KMS-11 (cell line): ENCODE measurements around the gene LCLAT1.

ENCODE experiments used
- H2AFZ ChIP-seq: fragments of 200-600 bp; sonication (generic); 2 replicates; pipeline ENCODE4 v1.6.1; 2016; ENCODE audit warnings: antibody characterized with exemption, mixed run types, low read depth
- H3K27ac ChIP-seq: fragments of 200-600 bp; sonication (generic); 2 replicates; pipeline ENCODE4 v1.6.1; 2016; ENCODE audit warnings: mild to moderate bottlenecking, mixed run types
- H3K27me3 ChIP-seq: fragments of 200-600 bp; sonication (generic); 2 replicates; pipeline ENCODE4 v1.6.1; 2017; ENCODE audit warnings: mild to moderate bottlenecking, low read depth, mixed run types, moderate library complexity; ENCODE audit not compliant: insufficient read depth
- H3K36me3 ChIP-seq: fragments of 200-600 bp; sonication (generic); 2 replicates; pipeline ENCODE4 v1.6.1; 2017; ENCODE audit warnings: mild to moderate bottlenecking, mixed run types; ENCODE audit not compliant: insufficient read depth
- H3K4me1 ChIP-seq: fragments of 200-600 bp; sonication (generic); 2 replicates; pipeline ENCODE4 v1.6.1; 2016; ENCODE audit warnings: mild to moderate bottlenecking, low read depth, mixed run types; ENCODE audit not compliant: poor library complexity, severe bottlenecking
- H3K4me2 ChIP-seq: fragments of 200-600 bp; sonication (generic); 2 replicates; pipeline ENCODE4 v1.7.0; 2016; ENCODE audit warnings: mild to moderate bottlenecking, mixed run types
- H3K4me3 ChIP-seq: fragments of 200-600 bp; sonication (generic); IDR thresholded peaks from 2 replicates; pipeline ENCODE4 v1.6.1; 2017; ENCODE audit warnings: low read depth, low read length, mixed read lengths; ENCODE audit not compliant: insufficient read depth
- H3K79me2 ChIP-seq: fragments of 200-600 bp; sonication (generic); 2 replicates; pipeline ENCODE4 v1.6.1; 2016; ENCODE audit warnings: low read depth, mixed run types; ENCODE audit not compliant: insufficient read depth
- H3K9ac ChIP-seq: fragments of 200-600 bp; sonication (generic); 2 replicates; pipeline ENCODE4 v1.6.1; 2016; ENCODE audit warnings: mild to moderate bottlenecking, mixed run types
- H4K20me1 ChIP-seq: fragments of 200-600 bp; sonication (generic); 2 replicates; pipeline ENCODE4 v1.6.1; 2016; ENCODE audit warnings: mild to moderate bottlenecking, mixed run types; ENCODE audit not compliant: insufficient read depth
- CTCF ChIP-seq: fragments of 200-600 bp; sonication (generic); conservative IDR thresholded peaks from 2 replicates; pipeline ENCODE4 v1.6.1; 2017; ENCODE audit warnings: low read depth, mild to moderate bottlenecking, antibody characterized with exemption, low read length, moderate library complexity, mixed read lengths

The LCLAT1 gene

DNA sequence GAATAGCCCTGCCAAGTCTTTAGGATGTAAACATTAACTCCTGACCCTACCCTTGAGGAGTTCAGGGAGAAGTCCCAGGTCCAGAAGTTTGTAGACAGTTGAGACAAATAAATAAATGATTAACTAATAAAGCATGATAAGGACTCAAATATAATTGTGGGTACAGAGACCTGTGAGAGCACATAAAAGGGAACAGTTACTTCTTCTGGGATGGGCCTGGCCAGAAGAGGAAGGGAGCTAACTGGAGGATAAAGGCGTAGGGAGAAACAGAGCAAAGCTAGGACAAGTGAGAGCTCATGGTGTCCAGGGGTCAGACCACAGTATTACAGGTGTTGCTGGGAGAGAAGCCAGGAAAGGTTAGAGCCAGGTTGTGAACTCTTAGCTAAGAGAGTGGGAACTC, 3.0 kb downstream of the LCLAT1 start:
- no peaks in the 10 kb centered on the region for H3K27me3 ChIP-seq
- H3K4me2 ChIP-seq: no peak overlapping the region
- no peaks in the 10 kb centered on the region for H4K20me1 ChIP-seq
- no peak for TF ChIP-seq CTCF
- peaks cover 43% of the 10 kb centered on the region; the same call in 1 of the 2 replicates for H3K79me2 ChIP-seq
- H2AFZ ChIP-seq: no peak overlapping the region
- peaks cover 22% of the 10 kb centered on the region for H3K4me1 ChIP-seq
- H3K36me3 ChIP-seq: no peaks in the 10 kb centered on the region
- H3K27ac ChIP-seq: no peak overlapping the region
- H3K4me3 ChIP-seq: no peak overlapping the region
- H3K9ac ChIP-seq: no peak overlapping the region

GRCh38 chr2:30453498-30453897, 6.5 kb downstream of the LCLAT1 start:
- Histone ChIP-seq H2AFZ (no peak overlapping the region), H3K27ac (no peak overlapping the region), H3K4me1 (peaks cover 5% of the 10 kb centered on the region), H3K27me3 (no peaks in the 10 kb centered on the region), H3K36me3 (no peaks in the 10 kb centered on the region), H4K20me1 (no peaks in the 10 kb centered on the region), H3K9ac (no peak overlapping the region), H3K4me3 (no peak overlapping the region), H3K79me2 (peaks cover 37% of the 10 kb centered on the region; the same call in 1 of the 2 replicates), H3K4me2 (no peak overlapping the region)
- TF ChIP-seq CTCF: no peak

- H3K4me2 ChIP-seq: no peak overlapping the region
- no peak overlapping the region for H2AFZ ChIP-seq
- H4K20me1 ChIP-seq: no peaks in the 10 kb centered on the region
- no peaks in the 10 kb centered on the region for H3K36me3 ChIP-seq
- no peak for TF ChIP-seq CTCF
- H3K27ac ChIP-seq: no peak overlapping the region
- H3K27me3 ChIP-seq: no peaks in the 10 kb centered on the region
- no peaks in the 10 kb centered on the region for H3K4me1 ChIP-seq
- peaks cover 31% of the 10 kb centered on the region; the same call in 1 of the 2 replicates for H3K79me2 ChIP-seq
- H3K9ac ChIP-seq: no peak overlapping the region
- no peak overlapping the region for H3K4me3 ChIP-seq
These were observed 7.5 kb downstream of the LCLAT1 start for GRCh38 chr2:30454571-30454970.

DNA sequence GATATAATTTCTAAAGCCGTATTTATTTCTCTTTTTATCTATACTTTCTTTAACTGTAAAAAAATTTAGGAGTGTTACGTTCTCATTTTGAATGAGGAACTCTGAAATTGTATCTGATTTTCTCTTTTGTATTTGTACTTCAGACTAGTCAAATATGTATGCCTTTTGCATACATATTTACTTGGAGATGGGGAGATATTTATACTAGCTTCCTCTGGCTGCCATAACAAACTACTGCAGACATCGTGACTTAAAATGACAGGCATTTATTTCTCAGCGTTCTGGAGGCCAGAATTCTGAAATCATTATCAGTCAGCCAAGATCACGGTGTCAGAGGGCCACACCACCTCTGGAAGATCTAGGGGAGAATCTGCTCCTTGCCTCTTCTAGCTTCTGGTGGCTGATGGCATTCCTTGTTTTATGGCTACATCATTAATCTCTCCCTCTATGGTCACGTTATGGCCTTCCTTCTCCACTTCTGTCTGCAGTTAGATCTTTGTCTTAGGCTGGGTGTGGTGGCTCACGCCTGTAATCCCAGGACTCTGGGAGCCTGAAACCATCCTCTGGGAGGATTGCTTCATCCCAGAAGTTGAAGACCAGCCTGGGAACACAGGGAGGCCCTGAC, 8.2 kb downstream of the LCLAT1 start:
- Histone ChIP-seq H3K27me3 (no peaks in the 10 kb centered on the region), H4K20me1 (no peaks in the 10 kb centered on the region), H3K9ac (no peak overlapping the region), H3K4me1 (no peaks in the 10 kb centered on the region), H3K36me3 (no peaks in the 10 kb centered on the region), H3K4me3 (no peak overlapping the region), H3K79me2 (peaks cover 29% of the 10 kb centered on the region; the same call in 1 of the 2 replicates), H3K4me2 (no peak overlapping the region), H2AFZ (no peak overlapping the region), H3K27ac (no peak overlapping the region)
- TF ChIP-seq CTCF: no peak
